Parathyroid adenoma (tissue), 2 donors: Measurements from ENCODE around the gene STK32C.

Experiments
- H2AFZ ChIP-seq: fragments of 300-600 bp; sonication (generic); one replicate; pipeline ENCODE4 v1.7.0; 2017; ENCODE audit warnings: antibody characterized with exemption, mild to moderate bottlenecking
- H3K27ac ChIP-seq: fragments of 300-600 bp; sonication (generic); one replicate; pipeline ENCODE4 v1.7.0; 2017
- H3K27me3 ChIP-seq: fragments of 300-600 bp; sonication (generic); one replicate; pipeline ENCODE4 v1.7.0; 2017; ENCODE audit warnings: low read length; ENCODE audit not compliant: control insufficient read depth, insufficient read depth
- H3K36me3 ChIP-seq: fragments of 300-600 bp; sonication (generic); one replicate; pipeline ENCODE4 v1.7.0; 2017; ENCODE audit warnings: low read length; ENCODE audit not compliant: control insufficient read depth, insufficient read depth
- H3K4me1 ChIP-seq: fragments of 300-600 bp; sonication (generic); one replicate; pipeline ENCODE4 v1.7.0; 2017; ENCODE audit warnings: control low read depth
- H3K4me2 ChIP-seq: fragments of 300-600 bp; sonication (generic); one replicate; pipeline ENCODE4 v1.7.0; 2017; ENCODE audit warnings: low read length
- H3K4me3 ChIP-seq: fragments of 300-600 bp; sonication (generic); one replicate; pipeline ENCODE4 v1.7.0; 2017; ENCODE audit warnings: low read depth, low read length
- H3K79me2 ChIP-seq: fragments of 300-600 bp; sonication (generic); one replicate; pipeline ENCODE4 v1.7.0; 2017; ENCODE audit warnings: control low read depth
- H3K9ac ChIP-seq: fragments of 300-600 bp; sonication (generic); one replicate; pipeline ENCODE4 v1.7.0; 2017; ENCODE audit warnings: mild to moderate bottlenecking
- H3K9me3 ChIP-seq: fragments of 300-600 bp; sonication (generic); one replicate; pipeline ENCODE4 v1.7.0; 2017; ENCODE audit warnings: low read length; ENCODE audit not compliant: control insufficient read depth
- CTCF ChIP-seq: fragments of 300-600 bp; sonication (generic); IDR thresholded peaks from one replicate; pipeline ENCODE4 v1.7.0; 2017; ENCODE audit warnings: antibody characterized with exemption, mild to moderate bottlenecking
- donor health status: primary hyperparathyroidism.

Gene STK32C

GRCh38 chr10:132264966-132265889, 42.5 kb downstream of the STK32C start:
- no peak overlapping the region for H3K27ac ChIP-seq
- no peaks in the 10 kb centered on the region for H3K79me2 ChIP-seq
- no peak for TF ChIP-seq CTCF
- no peaks in the 10 kb centered on the region for H3K36me3 ChIP-seq
- no peaks in the 10 kb centered on the region for H3K9me3 ChIP-seq
- H3K9ac ChIP-seq, result no peak overlapping the region
- H2AFZ ChIP-seq, result no peak overlapping the region
- H3K27me3 ChIP-seq, result no peaks in the 10 kb centered on the region
- H3K4me1 ChIP-seq, result no peaks in the 10 kb centered on the region
- no peak overlapping the region for H3K4me2 ChIP-seq
- H3K4me3 ChIP-seq, result no peak overlapping the region

- Histone ChIP-seq H3K9ac (no peak overlapping the region), H3K27me3 (no peaks in the 10 kb centered on the region), H2AFZ (no peak overlapping the region), H3K4me2 (no peak overlapping the region), H3K9me3 (no peaks in the 10 kb centered on the region), H3K79me2 (no peaks in the 10 kb centered on the region), H3K4me1 (no peaks in the 10 kb centered on the region), H3K36me3 (no peaks in the 10 kb centered on the region), H3K27ac (no peak overlapping the region), H3K4me3 (no peak overlapping the region)
- no peak for TF ChIP-seq CTCF
Observed at GRCh38 chr10:132264306-132264950, 43.3 kb downstream of the STK32C start.

- Histone ChIP-seq H3K36me3 (no peaks in the 10 kb centered on the region), H3K9me3 (no peaks in the 10 kb centered on the region), H3K9ac (no peak overlapping the region), H3K4me1 (no peaks in the 10 kb centered on the region), H3K4me3 (no peak overlapping the region), H2AFZ (no peak overlapping the region), H3K27ac (no peak overlapping the region), H3K27me3 (no peaks in the 10 kb centered on the region), H3K4me2 (no peak overlapping the region), H3K79me2 (no peaks in the 10 kb centered on the region)
- no peak for TF ChIP-seq CTCF
Observed at GRCh38 chr10:132263866-132264265, 43.9 kb downstream of the STK32C start.

GRCh38 chr10:132259702-132260482, 47.9 kb downstream of the STK32C start:
- Histone ChIP-seq H2AFZ (no peak overlapping the region), H3K79me2 (no peaks in the 10 kb centered on the region), H3K36me3 (no peaks in the 10 kb centered on the region), H3K9me3 (no peaks in the 10 kb centered on the region), H3K4me1 (no peaks in the 10 kb centered on the region), H3K27ac (no peak overlapping the region), H3K4me2 (no peak overlapping the region), H3K9ac (no peak overlapping the region), H3K4me3 (no peak overlapping the region), H3K27me3 (no peaks in the 10 kb centered on the region)
- no peak for TF ChIP-seq CTCF
